GM12875 (cell line): ENCODE measurements around the gene SFSWAP.

Experiments
- H3K4me3 ChIP-seq: one replicate; pipeline ENCODE4 v1.5.1; 2011; ENCODE audit warnings: low read depth, low read length, control low read depth
- TF ChIP-seq, protein P1 (sequence below): IDR thresholded peaks from 2 replicates; pipeline ENCODE4 v1.5.1; 2011; ENCODE audit warnings: low read depth, mild to moderate bottlenecking, control low read depth, inconsistent platforms, low read length, moderate library complexity, borderline replicate concordance; ENCODE audit not compliant: insufficient read depth

The SFSWAP gene

DNA sequence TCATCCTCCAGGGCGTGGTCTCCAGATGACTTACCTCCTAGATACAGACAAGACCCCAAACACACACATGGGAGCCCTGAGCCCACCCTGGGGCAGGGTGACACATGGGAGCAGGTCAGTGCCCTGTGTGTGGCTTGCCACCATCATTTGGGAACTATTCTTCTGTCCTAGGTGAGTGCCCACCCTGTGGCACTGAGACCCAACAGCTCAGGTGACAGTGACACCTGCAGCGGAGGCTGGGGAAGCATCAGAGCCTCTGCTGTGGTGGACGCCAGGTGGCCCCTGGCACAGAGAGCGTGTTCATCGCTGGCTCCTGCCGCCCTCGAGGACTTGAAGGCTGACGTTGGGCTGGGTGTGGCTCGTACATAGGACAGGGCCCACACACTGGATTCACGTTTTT is 23.0 kb downstream of the SFSWAP start:
- no peak overlapping the region for H3K4me3 ChIP-seq
- TF ChIP-seq, protein P1, sequence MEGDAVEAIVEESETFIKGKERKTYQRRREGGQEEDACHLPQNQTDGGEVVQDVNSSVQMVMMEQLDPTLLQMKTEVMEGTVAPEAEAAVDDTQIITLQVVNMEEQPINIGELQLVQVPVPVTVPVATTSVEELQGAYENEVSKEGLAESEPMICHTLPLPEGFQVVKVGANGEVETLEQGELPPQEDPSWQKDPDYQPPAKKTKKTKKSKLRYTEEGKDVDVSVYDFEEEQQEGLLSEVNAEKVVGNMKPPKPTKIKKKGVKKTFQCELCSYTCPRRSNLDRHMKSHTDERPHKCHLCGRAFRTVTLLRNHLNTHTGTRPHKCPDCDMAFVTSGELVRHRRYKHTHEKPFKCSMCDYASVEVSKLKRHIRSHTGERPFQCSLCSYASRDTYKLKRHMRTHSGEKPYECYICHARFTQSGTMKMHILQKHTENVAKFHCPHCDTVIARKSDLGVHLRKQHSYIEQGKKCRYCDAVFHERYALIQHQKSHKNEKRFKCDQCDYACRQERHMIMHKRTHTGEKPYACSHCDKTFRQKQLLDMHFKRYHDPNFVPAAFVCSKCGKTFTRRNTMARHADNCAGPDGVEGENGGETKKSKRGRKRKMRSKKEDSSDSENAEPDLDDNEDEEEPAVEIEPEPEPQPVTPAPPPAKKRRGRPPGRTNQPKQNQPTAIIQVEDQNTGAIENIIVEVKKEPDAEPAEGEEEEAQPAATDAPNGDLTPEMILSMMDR: no peak

DNA sequence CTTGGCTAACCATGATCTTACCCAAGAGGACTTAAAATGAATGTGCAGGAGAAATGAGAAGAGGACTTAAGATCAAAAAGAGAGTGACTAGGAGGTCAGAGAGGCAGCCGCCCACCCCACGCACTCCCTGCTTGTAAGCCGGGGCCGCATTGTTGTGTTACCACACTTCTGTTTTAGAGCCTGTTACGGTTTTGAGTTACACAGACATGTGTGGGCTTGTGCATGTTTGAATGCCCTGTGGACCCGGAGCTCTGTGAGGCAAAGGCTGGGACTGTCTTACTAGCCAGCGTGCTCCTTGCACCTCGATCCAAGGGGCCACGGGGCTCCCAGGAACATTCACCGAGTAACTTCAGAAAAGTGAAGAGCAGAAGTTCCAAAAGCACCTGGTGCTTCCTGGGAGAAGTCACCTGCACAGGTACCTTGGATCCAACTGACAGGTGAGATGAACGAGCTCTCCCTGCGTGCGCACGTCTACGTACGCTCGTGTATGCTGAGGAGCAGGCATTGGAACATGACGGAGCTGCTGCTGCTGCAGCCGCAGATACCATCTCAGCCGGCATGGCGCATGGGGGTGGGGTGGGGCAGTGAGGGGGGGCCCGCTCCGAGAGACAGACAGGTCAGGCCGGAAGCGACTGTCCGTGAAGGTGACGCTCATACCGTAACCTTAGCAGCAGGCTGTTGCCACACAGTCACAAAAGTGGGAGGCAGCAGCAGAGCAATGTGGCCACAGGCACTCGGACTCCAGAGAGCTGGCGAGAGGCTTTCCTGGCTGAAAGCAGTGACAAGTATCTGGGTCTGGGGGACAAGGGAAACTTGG is 23.7 kb downstream of the SFSWAP start:
- TF ChIP-seq, protein P1: no peak

DNA sequence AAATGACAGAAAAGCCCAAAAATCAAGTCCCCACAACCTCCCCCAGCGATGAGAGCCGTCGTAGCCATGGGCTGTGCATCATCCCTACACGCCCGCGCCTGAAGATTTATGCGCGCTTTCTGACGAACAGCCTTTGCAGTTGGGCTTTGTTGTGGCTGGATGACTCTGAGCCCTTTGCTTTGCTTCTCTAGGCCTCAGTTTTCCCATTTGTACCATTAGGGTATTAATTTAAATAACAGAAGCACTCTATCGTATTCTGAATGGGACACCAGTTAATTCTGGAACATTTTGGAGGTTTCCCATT is 24.2 kb downstream of the SFSWAP start:
- TF ChIP-seq, protein P1: no peak
- no peak overlapping the region for H3K4me3 ChIP-seq

More for the DNA sequence above, 23.7 kb downstream of the SFSWAP start:
- H3K4me3 ChIP-seq: no peak overlapping the region

DNA sequence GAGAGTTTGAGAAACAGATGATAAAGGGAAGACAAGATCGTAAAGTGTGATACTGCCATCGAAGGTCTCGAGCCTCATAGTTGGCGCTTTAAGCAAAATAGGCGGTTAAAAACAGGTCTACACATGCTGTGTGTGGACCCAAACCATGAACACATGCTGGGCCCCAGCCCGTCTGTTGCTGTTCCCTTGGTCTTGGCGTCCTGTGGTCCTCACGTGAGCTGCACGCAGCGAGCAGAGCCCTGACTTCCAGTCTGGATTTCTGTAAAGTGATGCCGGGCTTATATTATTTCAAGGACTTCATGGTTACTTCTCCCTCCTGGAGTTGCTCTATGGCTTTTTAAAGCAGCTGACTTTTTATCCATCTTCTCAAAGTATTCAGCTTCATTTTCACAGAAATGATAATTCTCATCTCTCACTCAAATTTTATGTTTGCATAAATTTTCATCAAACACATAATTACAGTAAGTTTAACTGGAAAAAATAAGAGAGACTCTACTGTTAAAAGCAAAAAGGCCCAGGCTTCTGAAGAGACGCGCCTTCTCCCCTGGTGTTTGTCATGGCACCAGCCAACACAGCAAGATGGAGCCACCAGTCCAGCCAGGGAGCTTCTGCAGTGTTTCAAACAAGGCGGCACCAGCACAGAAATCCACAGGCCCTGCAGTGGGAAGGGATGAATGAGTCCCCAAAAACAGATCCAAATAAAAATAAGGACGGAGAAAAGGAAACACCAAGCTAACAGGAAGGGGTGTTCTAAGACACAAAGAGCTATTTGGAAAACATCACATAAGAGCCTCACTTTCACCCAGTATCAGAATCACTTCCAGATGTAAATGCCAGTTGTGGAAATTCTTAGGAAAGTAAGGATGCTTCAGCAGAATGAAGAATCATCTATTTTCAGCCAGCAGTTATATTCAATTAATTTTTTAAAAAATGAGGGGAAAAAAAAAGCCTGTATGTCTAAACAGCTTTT is 24.9 kb downstream of the SFSWAP start:
- H3K4me3 ChIP-seq: no peak overlapping the region
- TF ChIP-seq, protein P1: no peak

DNA sequence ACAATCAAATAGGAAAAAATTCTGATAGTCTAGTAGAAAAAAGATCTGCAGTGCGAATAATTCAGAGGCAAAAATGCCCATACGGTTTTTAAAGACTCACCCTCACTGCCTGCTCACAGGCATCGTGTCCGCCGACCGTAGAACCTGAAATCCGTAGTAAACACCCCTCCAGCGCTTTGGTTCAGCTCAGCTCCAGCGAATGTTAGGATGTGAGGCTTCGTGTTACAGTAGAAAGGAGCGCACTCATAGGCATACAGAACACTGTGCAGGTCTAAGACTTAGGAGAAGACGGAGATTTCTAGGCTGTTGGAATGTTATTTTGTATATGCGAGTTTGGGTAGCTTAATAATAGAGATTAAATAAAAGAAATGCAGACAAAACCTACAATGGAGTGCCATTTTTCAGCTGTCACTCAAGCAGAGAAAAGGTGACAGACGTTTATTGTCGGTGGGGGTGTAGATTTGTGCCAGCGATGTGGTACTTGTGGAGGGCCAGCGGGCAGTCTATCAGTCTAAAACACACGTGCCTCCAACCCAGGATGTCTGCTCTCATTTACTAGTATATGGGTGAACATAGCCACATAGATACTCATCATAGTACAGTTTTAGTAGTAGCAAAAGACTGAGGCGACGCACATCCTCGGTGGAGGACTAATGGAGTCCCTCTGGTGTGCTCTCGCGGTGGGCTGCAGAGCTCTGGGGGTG is 25.7 kb downstream of the SFSWAP start:
- H3K4me3 ChIP-seq: no peak overlapping the region
- TF ChIP-seq, protein P1: no peak

DNA sequence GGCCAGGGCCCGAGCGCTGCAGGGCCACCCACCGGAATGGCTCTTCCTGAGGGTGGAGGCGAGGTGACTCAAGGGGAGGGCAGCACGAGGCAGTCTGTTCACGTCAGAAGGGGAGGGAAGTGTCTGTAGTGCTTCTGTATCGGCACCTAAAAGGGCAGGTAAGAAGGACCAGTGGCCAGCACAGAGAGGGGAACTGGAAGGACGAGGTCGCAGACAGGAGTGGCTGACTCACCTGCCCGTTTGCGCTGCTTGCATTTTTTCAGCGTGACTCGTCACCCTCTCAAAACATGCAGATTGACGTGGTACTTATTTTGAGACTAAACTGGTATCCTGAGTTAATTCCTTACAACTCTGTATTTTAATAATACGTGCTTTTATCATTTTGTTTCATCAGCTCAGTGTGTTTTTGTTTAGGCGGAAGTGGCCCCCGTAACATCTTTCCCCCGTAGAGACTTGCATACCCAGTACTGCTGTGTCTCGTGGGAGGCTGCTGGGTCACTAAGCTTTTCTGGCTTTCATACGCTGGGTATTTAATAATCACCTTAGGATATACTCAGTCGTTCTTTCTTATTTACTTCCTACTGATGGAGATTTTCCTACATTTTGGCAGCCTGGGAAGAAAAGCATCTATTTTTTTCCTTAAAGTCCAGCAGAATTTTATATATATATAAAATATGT is 26.4 kb downstream of the SFSWAP start:
- no peak overlapping the region for H3K4me3 ChIP-seq
- TF ChIP-seq, protein P1: no peak
